NCI-H2107 (cell line): Measurements from ENCODE around the gene NAP1L2.
"Not testable (repeated sequence)": the region's sequence is repeated elsewhere in the genome, so short reads cannot be mapped to it uniquely, and the experiment has no call there.

Source experiments
- DNase-seq: peaks from one replicate; lab custom pipeline; 2025; lab: John Stamatoyannopoulos, UW

NAP1L2 gene

GRCh38 chrX:73214426-73215094 lies at the start of gene NAP1L2:
TSS of gene NAP1L2 (minus strand) at chrX:73214851. CDS start at chrX:73214492, 359 bp downstream.
- DNase-seq, result no peak

GRCh38 chrX:73262991-73263390 lies 48.3 kb upstream of the NAP1L2 start:
- DNase-seq, result no peak

DNA sequence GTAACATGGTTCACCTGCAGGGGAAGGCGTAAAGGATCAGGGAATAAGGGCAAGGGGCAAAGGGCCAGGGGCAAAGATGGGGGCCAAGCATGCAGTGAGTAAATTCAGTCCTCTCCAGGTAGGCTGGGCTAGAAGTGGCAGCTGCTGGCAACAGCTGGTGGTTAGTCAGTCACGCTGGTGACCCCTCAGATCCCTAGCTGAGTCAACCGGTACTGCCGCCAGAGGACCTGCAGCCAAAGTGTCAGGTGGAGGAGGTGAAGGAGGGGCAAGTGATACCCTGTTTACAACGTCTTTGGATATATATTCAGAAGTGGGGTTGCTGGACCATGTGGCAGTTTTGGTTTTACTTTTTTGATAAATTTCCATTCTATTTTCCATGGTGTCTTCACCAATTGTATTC lies 24.6 kb upstream of the NAP1L2 start:
- no peak for DNase-seq

- no peak for DNase-seq
These were observed 3.0 kb upstream of the NAP1L2 start for GRCh38 chrX:73217621-73218020.

DNA sequence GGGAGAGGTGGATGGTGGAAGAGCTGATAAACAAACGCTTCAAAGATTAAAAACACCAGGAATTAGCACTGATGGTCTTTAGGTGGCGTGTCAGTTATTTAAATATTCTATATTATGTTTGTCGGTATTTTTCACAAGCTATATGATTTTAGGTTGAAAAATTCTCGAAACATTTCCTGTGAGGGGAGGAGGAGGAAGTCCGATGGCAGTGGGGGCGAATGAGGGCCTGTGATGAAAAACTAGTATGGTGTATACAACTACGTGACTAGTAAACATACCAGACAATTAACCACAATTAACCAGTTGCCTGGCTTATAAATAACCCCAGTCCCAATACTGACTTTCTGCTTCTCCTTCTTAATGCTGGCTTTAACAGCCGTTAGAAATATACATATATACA lies 595 bp upstream of the NAP1L2 start:
- DNase-seq, result no peak

DNA sequence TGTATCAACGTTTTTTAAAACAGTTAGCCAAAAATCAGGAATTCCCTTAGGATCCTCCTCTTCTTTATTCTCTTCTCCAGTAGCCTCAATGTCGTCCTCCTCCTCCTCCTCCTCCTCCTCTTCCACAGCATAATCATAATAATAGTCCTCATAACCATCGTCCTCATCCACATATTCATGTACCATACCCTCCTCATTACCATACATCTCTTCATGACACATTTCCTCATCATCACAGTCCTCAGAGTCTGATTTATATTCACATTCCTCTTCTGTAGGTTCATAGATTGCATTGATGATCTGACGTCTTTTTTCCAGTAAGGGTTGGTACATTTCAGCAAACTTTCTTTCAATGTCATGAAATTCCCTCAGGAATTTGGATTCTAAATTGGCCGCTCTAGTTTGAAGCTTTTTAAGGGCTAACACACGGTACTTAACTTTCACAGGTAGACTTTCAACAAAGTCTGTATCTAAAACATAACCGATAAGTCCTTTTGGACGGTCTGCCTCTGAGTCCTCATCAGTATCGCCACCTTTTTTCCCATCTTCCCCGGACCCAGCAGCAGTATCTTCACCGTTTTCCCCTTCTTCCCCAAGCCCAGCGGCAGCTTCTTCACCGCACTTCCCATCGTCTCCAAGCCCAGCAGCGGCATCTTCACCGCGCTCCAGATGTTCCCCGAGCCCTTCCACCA lies 771 bp downstream of the NAP1L2 start:
- DNase-seq, result no peak

GRCh38 chrX:73206366-73206765 lies 8.3 kb downstream of the NAP1L2 start:
- no peak for DNase-seq

DNA sequence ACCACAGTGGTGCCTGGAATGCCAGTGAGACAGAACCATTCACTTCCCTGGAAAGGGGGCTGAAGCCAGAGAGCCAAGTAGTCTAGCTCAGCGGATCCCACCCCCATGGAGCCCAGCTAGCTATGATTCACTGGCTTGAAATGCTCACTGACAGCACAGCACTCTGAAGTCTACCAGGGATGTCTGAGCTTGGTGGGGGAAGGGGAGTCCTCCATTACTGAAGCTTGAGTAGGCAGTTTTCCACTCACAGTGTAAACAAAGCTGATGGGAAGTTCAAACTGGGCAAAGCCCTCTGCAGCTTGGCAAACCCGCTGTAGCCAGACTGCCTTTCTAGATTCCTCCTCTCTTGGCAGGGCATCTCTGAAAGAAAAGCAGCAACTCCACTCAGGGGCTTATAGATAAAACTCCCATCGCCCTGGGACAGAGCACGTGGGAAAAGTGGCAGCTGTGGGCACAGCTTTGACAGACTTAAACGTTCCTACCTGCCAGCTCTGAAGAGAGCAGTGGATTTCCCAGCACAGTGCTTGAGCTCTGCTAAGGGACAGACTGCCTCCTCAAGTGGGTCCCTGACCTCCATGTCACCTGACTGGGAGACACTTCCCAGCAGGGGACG lies 32.0 kb downstream of the NAP1L2 start:
- no peak for DNase-seq

DNA sequence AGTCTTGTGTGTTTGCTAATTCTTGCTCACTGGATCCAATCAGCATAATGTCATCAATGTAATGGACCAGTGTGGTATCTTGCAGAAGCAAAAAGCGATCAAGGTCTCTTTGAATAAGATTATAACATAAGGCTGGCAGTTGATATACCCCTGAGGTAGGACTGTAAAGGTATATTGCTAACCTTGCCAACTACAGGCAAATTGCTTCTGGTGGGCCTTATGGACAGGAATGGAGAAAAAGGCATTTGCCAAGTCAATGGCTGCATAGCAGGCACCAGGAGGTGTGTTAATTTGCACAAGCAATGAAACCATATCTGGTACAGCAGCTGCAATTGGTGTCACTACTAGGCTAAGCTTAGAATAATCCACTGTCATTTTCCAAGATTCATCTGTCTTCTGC lies 45.7 kb downstream of the NAP1L2 start:
- DNase-seq, result not testable (repeated sequence)
